Measurements from ENCODE around the gene LIPF. TPM values are rescaled to one million over a fixed set of nuclear protein-coding genes. Genes with fewer than 3 reads are reported as not detected.

LIPF gene
- total RNA-seq, 1 experiment from 2014 or later, result not detected

GRCh38 chr10:88657901-88658300, 6.3 kb upstream of the LIPF start:
- H3K36me3 Mint-ChIP-seq (ENCODE audit: insufficient read depth in 1 of 3, low read depth in 3 of 3), result no peaks in the 10 kb centered on the region
- no peak for TF ChIP-seq CTCF (conservative IDR thresholded peaks at IDR 0.05)
- H3K79me1 ChIP-seq (ENCODE audit: insufficient read depth, low read depth, low read length, poor library complexity, severe bottlenecking), result no peaks in the 10 kb centered on the region
- no peaks in the 10 kb centered on the region for H3K4me1 ChIP-seq (ENCODE audit: insufficient read depth, low read length)
- no peak overlapping the region for H3K27ac ChIP-seq (ENCODE audit: insufficient read length, low read depth, low read length)
- H2AK5ac ChIP-seq (ENCODE audit: insufficient read length, low read length), result no peak overlapping the region
- no peaks in the 10 kb centered on the region for H3K23me2 ChIP-seq (ENCODE audit: insufficient read length, low read depth, low read length, poor library complexity, severe bottlenecking)
- no peak overlapping the region for H2BK120ac ChIP-seq (ENCODE audit: low read depth, low read length, poor library complexity, severe bottlenecking)
- no peaks in the 10 kb centered on the region for H3K9me3 ChIP-seq (ENCODE audit: control insufficient read depth, low read depth, low read length)
- no peak overlapping the region for H4K8ac ChIP-seq (replicated peaks; ENCODE audit: insufficient read length, low read depth, low read length)
- H3K23ac ChIP-seq (ENCODE audit: insufficient read length, low read depth, low read length), result no peak overlapping the region
- H3K27me3 ChIP-seq (ENCODE audit: insufficient read depth, low read length), result no peaks in the 10 kb centered on the region
- no peak overlapping the region for H4K5ac ChIP-seq (ENCODE audit: insufficient read length, low read depth, low read length)
- no peaks in the 10 kb centered on the region for H3K27me3 Mint-ChIP-seq (ENCODE audit: low read depth)
- H2BK12ac ChIP-seq (ENCODE audit: insufficient read length, low read depth, low read length), result no peak overlapping the region
- H3K18ac ChIP-seq (ENCODE audit: insufficient read length, low read depth, low read length), result no peak overlapping the region
- no peaks in the 10 kb centered on the region for H4K20me1 ChIP-seq (ENCODE audit: control insufficient read depth, insufficient read depth, insufficient read length)
- H3K56ac ChIP-seq (ENCODE audit: insufficient read length, low read depth, low read length), result no peak overlapping the region
- no peak overlapping the region for H2BK20ac ChIP-seq (ENCODE audit: low read depth, low read length, poor library complexity, severe bottlenecking)
- no peak overlapping the region for H2BK15ac ChIP-seq (ENCODE audit: low read depth, low read length)
- no peak overlapping the region for H3T11ph ChIP-seq (ENCODE audit: low read length)
- no peak overlapping the region for H2BK5ac ChIP-seq (ENCODE audit: insufficient read length, low read length)
- no peaks in the 10 kb centered on the region for H3K4me1 Mint-ChIP-seq
- H4K91ac ChIP-seq (ENCODE audit: insufficient read length, low read depth, low read length), result no peak overlapping the region
- no peak overlapping the region; the same call in 1 of the 2 replicates for H3K14ac ChIP-seq (ENCODE audit: insufficient read depth, low read length)
- DNase-seq, result no peak
- H3K9me3 Mint-ChIP-seq, result no peaks in the 10 kb centered on the region
- H3K4ac ChIP-seq (ENCODE audit: low read depth, low read length), result no peak overlapping the region
- H2AFZ ChIP-seq (ENCODE audit: low read length), result no peak overlapping the region
- H3K27ac Mint-ChIP-seq, result no peak overlapping the region
- no CpG with 5 or more reads among the region's 1 CpG for WGBS (ENCODE audit: extremely low coverage, insufficient read length, low lambda C conversion rate)
- H3K79me2 ChIP-seq (ENCODE audit: insufficient read depth, low read length), result no peaks in the 10 kb centered on the region
- no peak overlapping the region for H3K4me2 ChIP-seq (ENCODE audit: insufficient read depth, insufficient read length, low read length)
- no peak overlapping the region for H3K4me3 Mint-ChIP-seq
- no peak overlapping the region for H3K9ac ChIP-seq (ENCODE audit: extremely low read depth, insufficient read length, low read length)
